Measurements from ENCODE around the gene DDI2.
"Not testable (repeated sequence)": the region's sequence is repeated elsewhere in the genome, so short reads cannot be mapped to it uniquely, and the experiment has no call there.

- TF ChIP-seq CTCF (conservative IDR thresholded peaks at IDR 0.05); ZFX (IDR thresholded peaks at IDR 0.05): not testable (repeated sequence)
These were observed 34.9 kb downstream of the DDI2 start for GRCh38 chr1:15652130-15652529.

Data from C4-2B (cell line).